Measurements from ENCODE around the gene MCOLN2.

The MCOLN2 gene

GRCh38 chr1:84936116-84936810 lies 60.6 kb downstream of the MCOLN2 start:
- Histone ChIP-seq H3K9me3 (ENCODE audit: control insufficient read depth, insufficient read depth, low read depth, low read length) (no peaks in the 10 kb centered on the region), H3K4me3 (ENCODE audit: low read depth, low read length) (no peak overlapping the region), H3K27ac (ENCODE audit: extremely low read depth, low read depth, low read length) (no peak overlapping the region), H3K4me1 (ENCODE audit: control insufficient read depth, insufficient read depth, low read length) (no peaks in the 10 kb centered on the region), H3K36me3 (ENCODE audit: control insufficient read depth in 2 of 2, insufficient read depth in 1 of 2, low read length in 2 of 2) (peaks cover 0 to 3% of the 10 kb centered on the region in 2 experiments; a peak in 1 of 3 replicates)
- ChIA-PET POLR2A (no interaction called here), CTCF (interaction anchor here (0.7 to 2.3 kb wide), 23 partner anchors 10 to 537 kb away, joined by 3 to 19 read pairs (median 4); partner anchors contain the start of genes C1orf52 and SPATA1)
- TF ChIP-seq IKZF3 (tag by site-specific recombination; IDR thresholded peaks at IDR 0.05) (peak; percentile 53; the same call in 1 of the 2 replicates), CTCF (tag by site-specific recombination; IDR thresholded peaks at IDR 0.05) (peak; percentile 88), ZNF629 (tag by site-specific recombination; IDR thresholded peaks at IDR 0.05) (no peak), ZNF596 (tag by site-specific recombination; IDR thresholded peaks at IDR 0.05) (no peak), ZNF654 (tag by site-specific recombination; IDR thresholded peaks at IDR 0.05; ENCODE audit: low read depth) (peak; percentile 98), ZNF26 (tag by site-specific recombination; IDR thresholded peaks at IDR 0.05) (no peak), ZEB2 (tag by site-specific recombination; IDR thresholded peaks at IDR 0.05) (0 out of 2 replicates have a peak, but pooled peaks have one; percentile 23), ZNF112 (tag by site-specific recombination; IDR thresholded peaks at IDR 0.05) (no peak), TCF7L2 (IDR thresholded peaks at IDR 0.05; ENCODE audit: borderline replicate concordance, low read depth, low read length) (no peak), ZBTB17 (tag by site-specific recombination; IDR thresholded peaks at IDR 0.05) (peak; percentile 52), ZNF2 (tag by site-specific recombination; IDR thresholded peaks at IDR 0.05) (peak; percentile 48; the same call in 1 of the 2 replicates), ZNF239 (tag by site-specific recombination; IDR thresholded peaks at IDR 0.05) (no peak), ZNF692 (tag by site-specific recombination; IDR thresholded peaks at IDR 0.05) (peak; percentile 59; the same call in 1 of the 2 replicates), PATZ1 (tag by site-specific recombination; IDR thresholded peaks at IDR 0.05) (no peak), PRDM6 (tag by site-specific recombination; IDR thresholded peaks at IDR 0.05) (no peak), ZNF623 (tag by site-specific recombination; IDR thresholded peaks at IDR 0.05) (no peak), ZSCAN23 (tag by site-specific recombination; IDR thresholded peaks at IDR 0.05) (no peak), ZNF518A (tag by site-specific recombination; conservative IDR thresholded peaks at IDR 0.05; ENCODE audit: low read depth) (0 out of 2 replicates have a peak, but pooled peaks have one; percentile 10)

Measured in HEK293 (cell line).